Transverse colon (tissue), 4 donors: ENCODE measurements around the gene MLLT10. TPM values are rescaled to one million over a fixed set of nuclear protein-coding genes. Genes with fewer than 3 reads are reported as not detected.
A peak's percentile ranks its signal among the peaks of the same experiment; 100 is the strongest.

Experiments used
- DNase-seq: peaks from one replicate; pipeline ENCODE4 v3.0.0-alpha.2; 2019
- H3K27ac ChIP-seq, 4 donors: fragments of 200-600 bp; sonication (generic); 2 replicates each; pipeline ENCODE4 v1.5.1; 2016 to 2018; ENCODE audit warnings: inconsistent platforms in 4 of 4
- H3K27me3 ChIP-seq: fragments of 200-600 bp; sonication (generic); 2 replicates; pipeline ENCODE4 v1.5.1; 2017; ENCODE audit warnings: inconsistent platforms
- H3K36me3 ChIP-seq, 4 donors: fragments of 200-600 bp; sonication (generic); 2 replicates each; pipeline ENCODE4 v1.5.1; 2017 to 2019; ENCODE audit warnings: inconsistent platforms in 4 of 4
- H3K4me1 ChIP-seq, 4 donors: fragments of 200-600 bp; sonication (generic); 2 replicates each; pipeline ENCODE4 v1.5.1; 2017 to 2020; ENCODE audit warnings: inconsistent platforms in 4 of 4
- H3K4me3 ChIP-seq, 4 donors: fragments of 200-600 bp; sonication (generic); 1 replicate in 1 of 4; 2 replicates in 3 of 4; pipeline versions ENCODE4 v1.5.1 to v1.6.1; 2017 to 2019; ENCODE audit warnings: inconsistent platforms in 4 of 4
- H3K9me3 ChIP-seq, 2 donors: fragments of 200-600 bp; sonication (generic); 2 replicates each; pipeline ENCODE4 v1.5.1; 2017 to 2019; ENCODE audit warnings: inconsistent platforms in 2 of 2
- EP300 ChIP-seq: sonication (generic); formaldehyde crosslinking; IDR thresholded peaks from one replicate; pipeline ENCODE4 v1.6.1; 2017; ENCODE audit warnings: antibody characterized with exemption, low read depth
- POLR2A ChIP-seq: fragments of 450-650 bp; IDR thresholded peaks from one replicate; pipeline ENCODE4 v1.6.1; 2016; ENCODE audit warnings: antibody characterized with exemption, mild to moderate bottlenecking, moderate library complexity
- POLR2AphosphoS5 ChIP-seq, 3 donors: sonication (generic); formaldehyde crosslinking; IDR thresholded peaks; one replicate each; pipeline ENCODE4 v1.6.1; 2016; ENCODE audit warnings: antibody characterized with exemption in 3 of 3
- WGBS, 2 donors: methylation state at CpG; one replicate each; pipeline ENCODE4 v1.1.5; 2018; ENCODE audit warnings: low coverage in 1 of 2; 5-methylcytosine and 5-hydroxymethylcytosine counted together
- in situ Hi-C, 4 donors: fragments of 200-750 bp; cut with MboI; loops; one replicate each; pipeline versions ENCODE4 v1.15.0 to v1.15.1; 2017; ENCODE audit warnings: low sequenced_read_pairs in 3 of 4, low pct_ligation_motif_present in 1 of 4, low pct_unique_long_range_greater_than_20kb in 1 of 4
- intact Hi-C: fragments of 100-400 bp; cut with DNase I; formaldehyde crosslinking; loops from one replicate; pipeline ENCODE4 v1.15.1; 2023; ENCODE audit warnings: low total_unique reads
- total RNA-seq, 4 donors: library from RNA; depleted of rRNA; stranded (reverse); fragments of >200 nt; gene quantifications; one replicate each; pipeline ENCODE4 v1.1.0, GENCODE V29; 2016
- TF ChIP-seq, protein P1 (sequence below), 5 experiments: fragments of 200-600 bp in 3 of 5; fragments of 450-650 bp in 2 of 5; sonication (generic) in 3 of 5; IDR thresholded peaks; 1 replicate in 2 of 5; 2 replicates in 3 of 5; pipeline ENCODE4 v1.5.1; 2016 to 2017; ENCODE audit warnings: antibody characterized with exemption in 5 of 5, inconsistent platforms in 3 of 5, mild to moderate bottlenecking in 2 of 5, moderate library complexity in 1 of 5

The MLLT10 gene
- total RNA-seq, 4 donors from 2014 or later: 12.0 to 43.0 (median 28.5) TPM

- Histone ChIP-seq H3K27ac (peak overlapping the region; percentile 94 to 96 (median 95)), H3K36me3 (no peaks in the 10 kb centered on the region), H3K9me3 (no peaks in the 10 kb centered on the region), H3K27me3 (peaks cover 55% of the 10 kb centered on the region), H3K4me1 (peaks cover 0 to 55% (median 20%) of the 10 kb centered on the region in 4 donors), H3K4me3 (peak overlapping the region in 2 of 4 donors; percentile 63 to 67)
- intact Hi-C loops: loop anchor here (2.0 kb wide), 1 partner anchor 797 kb away; the partner anchor contains the start of gene BMI1
- in situ Hi-C loops: loop anchor here in 1 of 4 donors (25.0 kb wide), 1 partner anchor 788 kb away; the partner anchor contains the start of genes BMI1 and COMMD3
- DNase-seq: no peak
- TF ChIP-seq POLR2A (no peak), POLR2AphosphoS5 (IDR thresholded peaks at IDR 0.05) (no peak), EP300 (no peak)
- TF ChIP-seq, protein P1, sequence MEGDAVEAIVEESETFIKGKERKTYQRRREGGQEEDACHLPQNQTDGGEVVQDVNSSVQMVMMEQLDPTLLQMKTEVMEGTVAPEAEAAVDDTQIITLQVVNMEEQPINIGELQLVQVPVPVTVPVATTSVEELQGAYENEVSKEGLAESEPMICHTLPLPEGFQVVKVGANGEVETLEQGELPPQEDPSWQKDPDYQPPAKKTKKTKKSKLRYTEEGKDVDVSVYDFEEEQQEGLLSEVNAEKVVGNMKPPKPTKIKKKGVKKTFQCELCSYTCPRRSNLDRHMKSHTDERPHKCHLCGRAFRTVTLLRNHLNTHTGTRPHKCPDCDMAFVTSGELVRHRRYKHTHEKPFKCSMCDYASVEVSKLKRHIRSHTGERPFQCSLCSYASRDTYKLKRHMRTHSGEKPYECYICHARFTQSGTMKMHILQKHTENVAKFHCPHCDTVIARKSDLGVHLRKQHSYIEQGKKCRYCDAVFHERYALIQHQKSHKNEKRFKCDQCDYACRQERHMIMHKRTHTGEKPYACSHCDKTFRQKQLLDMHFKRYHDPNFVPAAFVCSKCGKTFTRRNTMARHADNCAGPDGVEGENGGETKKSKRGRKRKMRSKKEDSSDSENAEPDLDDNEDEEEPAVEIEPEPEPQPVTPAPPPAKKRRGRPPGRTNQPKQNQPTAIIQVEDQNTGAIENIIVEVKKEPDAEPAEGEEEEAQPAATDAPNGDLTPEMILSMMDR (IDR thresholded peaks at IDR 0.05): no peak
- WGBS, 2 donors: 57 to 68% methylated on average over 7 of the region's 7 CpGs
Observed at GRCh38 chr10:21524131-21524525, 9.9 kb upstream of the MLLT10 start.

GRCh38 chr10:21524526-21525366, 9.3 kb upstream of the MLLT10 start:
- Histone ChIP-seq H3K27ac (peak overlapping the region; percentile 94 to 96 (median 95)), H3K36me3 (no peaks in the 10 kb centered on the region), H3K4me3 (peak overlapping the region in 3 of 4 donors; percentile 63 to 67 (median 63)), H3K9me3 (no peaks in the 10 kb centered on the region), H3K27me3 (peaks cover 55% of the 10 kb centered on the region), H3K4me1 (peaks cover 0 to 49% (median 15%) of the 10 kb centered on the region in 4 donors)
- WGBS, 2 donors: 22 to 33% methylated on average over 13 to 23 of the region's 23 CpGs
- intact Hi-C loops: loop anchor here (2.0 kb wide), 1 partner anchor 796 kb away; the partner anchor contains the start of gene BMI1
- in situ Hi-C loops: loop anchor here in 1 of 4 donors (25.0 kb wide), 1 partner anchor 788 kb away; the partner anchor contains the start of genes BMI1 and COMMD3
- DNase-seq: no peak
- TF ChIP-seq, protein P1 (IDR thresholded peaks at IDR 0.05): no peak
- TF ChIP-seq EP300 (no peak), POLR2A (no peak)

DNA sequence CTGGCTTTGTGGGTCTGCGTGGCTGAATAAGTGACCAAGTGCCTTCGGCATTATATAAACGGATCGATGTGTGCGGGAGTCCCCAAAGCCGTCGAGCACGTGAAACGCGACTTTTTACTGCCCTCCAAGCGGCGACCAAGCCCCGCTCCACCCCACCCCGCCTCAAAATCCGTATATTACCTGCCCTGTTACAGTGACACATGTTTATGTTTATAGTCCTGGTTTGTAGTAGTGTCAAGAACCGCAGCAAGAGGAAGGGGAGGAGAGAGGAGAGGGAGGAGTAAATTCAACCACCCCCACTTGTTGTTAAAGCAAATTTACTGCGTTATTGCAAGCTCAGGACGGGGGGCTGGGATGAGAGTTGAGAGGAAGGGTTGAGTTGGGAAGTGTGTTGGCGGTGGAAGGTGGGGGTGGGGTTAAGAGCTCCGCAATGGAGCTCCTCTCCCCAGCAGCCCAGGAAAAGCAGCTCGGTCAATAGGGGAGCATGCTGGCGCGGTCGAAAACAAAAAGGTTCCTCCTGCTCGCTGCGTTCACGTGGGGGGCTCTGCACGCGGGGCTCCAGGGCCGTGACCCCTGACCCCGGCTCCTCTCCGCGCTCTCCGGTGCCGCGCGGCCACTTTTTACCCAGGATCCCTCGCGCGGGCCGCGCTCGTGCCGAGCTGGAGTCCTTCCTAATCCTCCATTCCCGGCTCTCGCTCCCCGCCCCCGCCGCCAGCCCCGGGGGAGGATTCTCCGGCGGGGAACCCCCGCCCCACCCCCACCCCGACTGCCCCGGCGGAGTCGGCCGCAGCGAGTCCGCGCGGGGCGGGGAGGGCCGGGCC, 8.5 kb upstream of the MLLT10 start, which contains the start of gene SKIDA1:
SKIDA1 (minus strand) TSS at position 316 of the 821 bp plus-strand sequence. CDS start 7,860 bp downstream, outside the sequence.
- TF ChIP-seq POLR2A (no peak), POLR2AphosphoS5 (IDR thresholded peaks at IDR 0.05) (peak; percentile 12 to 34 (median 30))
- Histone ChIP-seq H3K36me3 (no peaks in the 10 kb centered on the region), H3K9me3 (no peaks in the 10 kb centered on the region), H3K4me1 (peaks cover 0 to 41% (median 14%) of the 10 kb centered on the region in 4 donors), H3K27me3 (peaks cover 47% of the 10 kb centered on the region), H3K4me3 (peak within 1 kb of the TSS; percentile 54 to 67 (median 63)), H3K27ac (peak within 1 kb of the TSS; percentile 94 to 96 (median 95))
- in situ Hi-C loops (no loop called here), intact Hi-C loops (loop anchor here (2.0 kb wide), 1 partner anchor 795 kb away; the partner anchor contains the start of gene BMI1)
- 0 to 2% methylated on average over 4 to 45 of the region's 64 CpGs for WGBS, 2 donors
- peak; percentile 82 for DNase-seq

DNA sequence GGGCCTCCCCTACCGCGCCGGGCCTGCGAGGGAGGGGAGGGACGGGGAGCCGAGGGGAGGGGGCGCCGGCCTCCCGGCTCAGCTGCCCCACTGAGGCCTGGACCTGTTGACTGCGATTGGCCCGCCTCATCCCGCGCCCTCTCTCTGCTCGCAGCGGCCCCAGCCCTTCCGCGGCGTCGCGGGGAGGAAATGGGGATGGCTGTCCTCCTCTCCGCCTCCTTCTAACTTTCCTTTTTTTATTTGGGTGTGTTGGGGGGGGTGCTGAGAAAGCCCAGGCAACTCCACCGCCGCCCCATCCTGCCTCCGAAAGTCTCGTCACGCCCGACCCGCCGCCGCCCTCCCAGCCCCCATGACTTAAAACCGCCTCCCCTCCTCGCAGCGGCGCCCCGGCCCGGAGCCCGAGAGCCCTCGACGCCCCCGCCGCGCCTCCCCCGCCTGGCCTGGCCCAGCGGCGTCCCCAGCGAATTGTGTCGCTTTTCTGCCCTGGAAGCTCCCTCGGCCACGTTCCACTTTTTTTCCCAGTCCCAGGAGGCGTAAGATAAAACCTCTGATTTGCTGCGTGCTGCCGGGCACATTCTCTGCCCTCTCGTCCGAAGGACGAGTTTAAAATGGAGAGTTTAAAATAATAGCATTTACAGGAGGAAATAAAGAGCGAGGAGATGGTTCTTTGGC, 7.7 kb upstream of the MLLT10 start:
- H3K27ac ChIP-seq: peak overlapping the region; percentile 94 to 96 (median 95)
- TF ChIP-seq POLR2A (peak; percentile 40), POLR2AphosphoS5 (IDR thresholded peaks at IDR 0.05) (no peak)
- WGBS, 2 donors: 0 to 1% methylated on average over 4 to 38 of the region's 56 CpGs
- peaks cover 39% of the 10 kb centered on the region for H3K27me3 ChIP-seq
- no peaks in the 10 kb centered on the region for H3K36me3 ChIP-seq
- H3K4me1 ChIP-seq: peaks cover 0 to 39% (median 14%) of the 10 kb centered on the region in 4 donors
- in situ Hi-C loops (no loop called here), intact Hi-C loops (no loop called here)
- no peaks in the 10 kb centered on the region for H3K9me3 ChIP-seq
- H3K4me3 ChIP-seq: peak overlapping the region; percentile 54 to 67 (median 63)
- DNase-seq: peak; percentile 70
